Mammary microvascular endothelial cell (primary cell): ENCODE data around the gene TLNRD1. TPM values are rescaled to one million over a fixed set of nuclear protein-coding genes. Genes with fewer than 3 reads are reported as not detected.

Experiments
- total RNA-seq: library from RNA; depleted of rRNA; stranded (reverse); fragments of >200 nt; gene quantifications from 2 replicates; pipeline ENCODE4 v1.2.3, GENCODE V29; 2015

Gene TLNRD1
- 56.4 and 59.7 TPM in 2 replicates for total RNA-seq

GRCh38 chr15:81000624-81001151 lies at the start of gene TLNRD1:
TSS of gene TLNRD1 (plus strand) at chr15:81000923. CDS start at chr15:81002272, 1,349 bp downstream.

GRCh38 chr15:80989518-80990478 lies 10.9 kb upstream of the TLNRD1 start, which contains the start of gene MESD:
TSS of gene MESD (minus strand) at chr15:80989819. CDS start at chr15:80989791, 28 bp downstream.

Other genes with a start within 250 kb of the TLNRD1 start
- gene CEMIP, start 221.6 kb upstream of the TLNRD1 start, total RNA-seq, result 0.10 and 0.67 TPM in 2 replicates
- 21.7 and 23.4 TPM in 2 replicates for gene MESD, start 11.1 kb upstream of the TLNRD1 start, total RNA-seq
- 1.8 and 2.0 TPM in 2 replicates for gene CFAP161, start 133.3 kb downstream of the TLNRD1 start, total RNA-seq
- gene IL16, start 196.0 kb downstream of the TLNRD1 start, total RNA-seq, result 1.3 and 2.1 TPM in 2 replicates